C1 segment of cervical spinal cord (tissue), 14 donors: ENCODE results near the gene TH.

Source experiments
- DNase-seq, 14 donors: peaks; one replicate each; lab custom pipeline; 2025; lab: John Stamatoyannopoulos, UW

TH gene

GRCh38 chr11:2171591-2172003, at the start of gene TH:
Gene TH (minus strand): TSS chr11:2171815. CDS start chr11:2171786, 29 bp downstream.
- no peak for DNase-seq

DNA sequence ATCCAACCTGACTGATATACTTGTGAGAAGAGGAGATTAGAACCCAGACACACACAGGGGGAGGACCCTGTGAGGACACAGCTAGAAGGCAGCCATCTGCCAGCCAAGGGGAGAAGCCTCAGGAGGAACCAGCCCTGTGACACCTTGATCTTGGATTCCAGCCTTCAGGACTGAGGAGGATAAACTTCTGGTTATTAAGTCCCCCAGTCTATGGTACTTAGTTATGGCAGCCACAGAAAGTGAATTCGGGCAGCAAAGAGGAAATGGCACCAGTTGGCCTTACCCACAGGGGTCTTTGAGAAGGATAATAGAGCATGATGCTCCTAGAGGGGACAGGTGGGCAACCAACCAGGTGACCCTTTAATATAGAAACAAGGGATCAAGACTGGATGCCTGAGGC, 49.4 kb upstream of the TH start:
- DNase-seq, result no peak

DNA sequence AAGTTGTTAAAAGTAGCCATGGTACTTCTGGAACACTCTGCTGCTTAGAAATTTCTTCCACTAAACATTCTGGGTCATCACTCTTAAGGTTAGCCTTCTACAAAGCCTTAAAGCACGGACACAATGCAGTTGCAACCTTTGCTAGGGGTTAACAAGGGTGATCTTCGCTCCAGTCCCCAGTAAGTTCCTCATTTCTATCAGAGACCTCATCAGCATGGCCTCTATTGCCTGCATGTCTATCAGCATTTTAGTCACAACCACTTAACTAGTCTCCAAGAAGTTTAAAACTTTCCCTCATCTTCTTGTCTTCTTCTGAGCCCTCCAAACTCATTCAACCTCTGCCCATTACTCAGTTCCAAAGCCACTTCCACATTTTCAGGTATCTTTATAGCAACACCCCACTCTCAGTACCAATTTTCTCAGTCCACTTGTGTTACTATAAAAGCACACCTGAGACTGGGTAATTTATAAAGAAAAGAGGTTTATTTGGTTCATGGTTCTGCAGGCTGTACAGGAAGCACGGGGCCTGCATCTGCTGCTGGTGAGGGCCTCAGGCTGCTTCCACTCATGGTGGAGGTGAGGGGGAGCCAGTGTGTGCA, 48.7 kb upstream of the TH start:
- no peak for DNase-seq

DNA sequence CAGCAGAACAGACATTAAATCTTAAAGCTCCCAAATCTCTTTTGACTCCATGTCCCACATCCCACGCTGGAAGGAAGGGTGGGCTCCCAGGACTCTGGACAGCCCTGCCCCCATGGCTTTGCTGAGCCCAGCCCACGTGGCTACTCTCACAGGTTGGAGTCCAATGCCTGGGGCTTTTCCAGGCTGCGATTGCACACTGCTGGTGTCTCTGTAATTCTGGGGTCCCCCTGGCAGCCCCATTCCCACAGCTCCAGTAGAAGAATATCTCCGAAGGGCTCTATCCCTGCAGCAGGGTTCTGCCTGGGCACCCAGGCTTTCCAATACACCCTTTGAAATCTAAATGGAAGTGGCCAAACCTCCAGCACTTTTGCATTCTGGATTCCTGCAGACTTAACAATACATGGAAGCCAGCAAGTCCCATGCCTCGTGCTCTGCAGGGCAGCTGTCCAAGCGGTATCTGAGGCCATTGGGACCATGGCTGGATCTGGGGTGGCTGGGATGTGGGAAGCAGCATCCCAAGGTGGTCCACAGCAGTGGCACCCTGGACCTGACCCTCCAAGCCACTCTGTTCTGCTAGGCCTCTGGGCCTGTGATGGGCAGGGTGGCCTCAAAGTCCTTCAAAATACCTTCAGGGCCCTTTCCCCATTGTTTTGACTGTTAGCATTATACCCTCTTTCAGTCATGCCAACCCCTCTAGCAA, 47.9 kb upstream of the TH start:
- DNase-seq, result no peak

GRCh38 chr11:2218031-2218633, 46.5 kb upstream of the TH start:
- DNase-seq, result no peak

- no peak for DNase-seq
Observed at GRCh38 chr11:2217211-2218030, 45.8 kb upstream of the TH start.

DNA sequence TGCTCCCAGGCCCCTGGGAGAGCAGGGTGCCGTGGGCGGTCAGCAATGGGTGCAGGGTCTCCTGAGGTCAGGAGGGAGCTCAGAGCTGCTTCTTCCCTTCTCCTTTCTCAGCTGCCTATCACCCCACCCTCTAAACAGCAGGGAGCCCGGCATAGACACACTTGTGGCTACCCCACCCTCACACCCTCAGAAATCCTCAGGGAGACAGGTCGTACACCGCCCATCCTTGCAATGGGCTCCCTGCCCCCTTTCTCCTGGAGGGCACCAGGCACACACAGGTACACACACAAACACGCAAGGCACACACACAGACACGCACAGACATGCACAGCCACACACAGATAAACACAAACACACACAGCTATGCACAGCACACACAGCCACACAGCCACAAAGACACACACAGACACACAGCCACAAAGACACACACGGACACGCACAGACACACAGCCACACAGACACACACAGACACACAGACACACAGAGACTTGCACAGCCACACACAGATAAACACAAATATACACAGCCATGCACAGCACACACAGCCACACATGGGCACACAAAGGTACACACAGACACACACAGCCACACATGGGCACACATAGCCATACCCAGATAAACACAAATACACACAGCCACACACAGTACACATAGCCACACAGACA, 44.9 kb upstream of the TH start:
- DNase-seq, result no peak

DNA sequence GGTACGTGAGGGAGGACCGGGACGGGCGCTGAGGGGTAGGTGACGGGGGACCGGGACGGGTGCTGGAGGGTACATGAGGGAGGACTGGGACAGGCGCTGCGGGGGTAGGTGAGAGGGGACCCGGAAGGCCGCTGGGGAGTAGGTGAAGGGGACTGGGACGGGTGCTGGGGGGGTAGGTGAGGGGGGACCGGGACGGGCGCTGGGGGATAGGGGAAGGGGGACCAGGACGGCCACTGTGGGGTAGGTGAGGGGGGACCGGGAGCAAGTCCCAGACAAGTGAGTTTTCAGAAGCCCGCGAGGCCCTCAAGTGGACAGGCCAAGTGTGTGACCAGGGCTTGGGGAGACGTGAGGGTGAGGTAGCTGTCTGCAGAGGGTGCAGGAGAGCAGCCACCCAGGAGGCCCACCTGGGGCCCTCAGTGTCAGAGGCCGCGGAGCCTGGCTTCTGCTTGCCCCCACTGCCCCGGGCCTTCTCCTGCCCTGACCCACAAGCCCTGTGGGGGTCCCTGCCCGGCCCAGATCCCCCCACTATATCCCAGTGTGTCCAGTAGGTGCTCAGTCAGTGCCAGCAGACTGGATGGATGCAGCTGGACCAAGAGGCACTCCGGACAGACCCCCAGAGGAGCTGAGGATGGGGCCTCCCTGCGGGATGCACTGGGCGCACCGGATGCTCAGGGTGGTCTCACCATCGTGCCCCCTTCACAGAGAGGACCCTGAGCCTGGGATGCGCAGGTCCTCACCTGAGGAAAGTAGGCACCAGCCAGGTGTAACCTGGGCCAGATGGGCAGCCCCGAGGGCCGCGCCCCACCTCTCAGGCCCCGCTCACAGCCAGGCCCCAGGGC, 44.2 kb upstream of the TH start:
- no peak for DNase-seq

GRCh38 chr11:2215230-2215560, 43.6 kb upstream of the TH start:
- no peak for DNase-seq

GRCh38 chr11:2214527-2215229, 43.1 kb upstream of the TH start:
- no peak for DNase-seq

DNA sequence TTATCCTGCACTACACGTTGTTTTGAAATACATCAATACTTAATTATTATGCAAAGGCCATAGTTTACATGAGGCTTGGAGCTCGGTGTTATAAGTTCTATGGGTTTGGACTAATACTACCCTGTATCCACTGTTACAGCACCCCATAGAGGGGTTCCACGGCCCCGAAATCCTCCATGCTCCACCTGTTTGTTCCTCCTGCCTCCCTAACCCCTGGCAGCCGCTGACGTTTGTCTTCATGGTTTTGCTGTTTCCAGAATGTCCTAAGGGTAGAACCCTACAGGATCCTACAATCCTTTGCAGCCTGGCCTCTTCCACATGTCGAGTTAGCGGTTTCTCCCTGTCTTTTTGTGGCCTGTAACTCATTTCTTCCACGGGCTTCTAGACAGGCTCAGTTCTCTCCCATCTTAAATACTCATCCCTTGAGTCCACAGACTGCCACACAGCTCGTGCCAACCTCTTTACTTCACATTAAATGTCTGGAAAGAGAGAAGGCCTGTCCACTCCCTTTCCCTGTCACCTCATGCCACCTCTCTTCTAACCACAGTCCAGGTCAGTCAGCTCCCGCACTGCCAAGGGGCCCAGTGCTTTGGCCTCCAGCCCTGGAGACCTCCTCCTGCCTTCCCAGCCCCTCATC, 42.4 kb upstream of the TH start:
- DNase-seq, result no peak

GRCh38 chr11:2213384-2213842, 41.8 kb upstream of the TH start:
- no peak for DNase-seq

GRCh38 chr11:2212411-2213251, 41.0 kb upstream of the TH start:
- DNase-seq, result no peak

DNA sequence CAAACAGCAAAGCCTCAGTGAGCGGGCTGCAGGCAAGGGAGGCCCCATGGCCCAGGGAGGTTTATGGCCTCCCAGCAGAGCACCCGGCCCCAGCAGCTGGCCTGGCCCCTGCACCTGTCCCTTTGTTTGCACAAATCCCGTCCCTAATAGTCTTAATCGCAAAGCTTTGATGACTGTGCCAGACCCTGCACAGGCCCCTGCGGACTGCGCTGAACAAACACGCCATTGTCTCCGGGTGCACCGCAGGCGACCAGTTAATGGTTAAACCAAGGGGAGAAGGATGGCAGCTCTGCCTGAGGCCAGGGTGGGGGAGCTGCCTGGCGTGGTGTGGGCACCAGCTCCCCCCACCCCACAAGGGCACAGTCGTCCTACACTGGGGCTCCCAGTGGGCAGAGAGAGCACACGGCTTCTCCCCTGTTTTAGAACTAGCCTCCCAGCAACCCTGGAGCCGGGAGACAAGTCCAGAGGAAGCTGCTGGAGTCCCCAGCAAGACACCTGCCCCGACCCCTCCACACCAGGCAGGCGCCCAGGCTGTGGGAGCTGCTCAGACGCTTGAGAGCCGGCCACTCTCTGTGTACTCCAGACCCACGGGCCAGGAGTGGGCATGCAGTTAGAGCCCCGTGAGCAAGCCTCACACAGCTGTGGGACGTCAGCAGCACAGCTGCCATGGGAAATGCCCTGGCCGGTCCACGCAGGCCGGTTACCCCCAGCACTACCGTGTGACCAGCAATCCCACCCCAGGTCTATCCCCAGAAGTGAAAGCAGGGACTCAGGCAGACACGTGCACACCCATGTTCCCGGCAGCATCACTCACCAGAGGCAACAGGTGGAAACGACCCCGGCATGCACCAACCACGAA, 39.7 kb upstream of the TH start:
- DNase-seq, result no peak

GRCh38 chr11:2210366-2211112, 38.9 kb upstream of the TH start:
- no peak for DNase-seq

DNA sequence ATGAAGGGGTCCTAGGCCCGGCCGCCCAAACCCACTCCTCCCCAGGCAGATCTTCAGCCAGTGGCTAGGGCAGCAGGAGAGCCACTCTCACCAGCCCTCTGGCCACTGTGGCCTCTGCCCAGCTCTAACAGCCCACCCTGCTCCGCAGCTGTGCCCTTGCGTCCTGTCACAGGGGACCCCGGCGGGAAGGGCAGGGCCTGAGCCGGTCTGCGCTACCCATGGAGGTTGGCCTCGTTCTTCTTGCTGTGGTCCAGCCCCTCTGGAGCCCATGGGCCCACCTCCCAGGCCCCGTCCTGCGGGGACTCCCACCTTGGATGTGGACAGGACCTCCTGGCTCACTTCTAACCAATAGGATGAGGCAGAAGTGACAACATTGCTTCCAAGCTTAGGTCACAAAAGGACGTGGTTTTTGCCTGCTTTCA, 38.3 kb upstream of the TH start:
- DNase-seq, result no peak

GRCh38 chr11:2209370-2209801, 37.8 kb upstream of the TH start:
- no peak for DNase-seq
